Osteoblast (primary cell): Measurements from ENCODE around the gene C17orf114.

Experiments
- DNase-seq: peaks from one replicate; pipeline ENCODE4 v3.0.0; 2011; ENCODE audit warnings: low spot score, mixed read lengths; ENCODE audit not compliant: insufficient read length; ENCODE audit errors: missing footprints
- H2AFZ ChIP-seq: 2 replicates; pipeline ENCODE4 v1.6.0; 2011; ENCODE audit warnings: mild to moderate bottlenecking, low read length
- H3K27ac ChIP-seq: 2 replicates; pipeline ENCODE4 v1.5.1; 2011; ENCODE audit warnings: mild to moderate bottlenecking, low read depth, low read length, moderate library complexity
- H3K27me3 ChIP-seq: 2 replicates; pipeline ENCODE4 v1.6.0; 2012; ENCODE audit warnings: mild to moderate bottlenecking, control low read depth, inconsistent platforms, low read length, moderate library complexity; ENCODE audit not compliant: insufficient read depth
- H3K36me3 ChIP-seq: 2 replicates; pipeline ENCODE4 v1.5.1; 2011; ENCODE audit warnings: mild to moderate bottlenecking, low read length, control low read depth, moderate library complexity; ENCODE audit not compliant: insufficient read depth
- H3K4me1 ChIP-seq: 2 replicates; pipeline ENCODE4 v1.5.1; 2011; ENCODE audit warnings: mild to moderate bottlenecking, low read length, control low read depth, moderate library complexity; ENCODE audit not compliant: insufficient read depth
- H3K4me2 ChIP-seq: 2 replicates; pipeline ENCODE4 v1.6.0; 2011; ENCODE audit warnings: mild to moderate bottlenecking, low read length; ENCODE audit not compliant: insufficient read depth
- H3K4me3 ChIP-seq: fragments of 200-600 bp; sonication (generic); 3 replicates; pipeline ENCODE4 v1.5.1; 2012; ENCODE audit warnings: mild to moderate bottlenecking, low read length, inconsistent platforms; ENCODE audit not compliant: insufficient read depth
- H3K79me2 ChIP-seq: 2 replicates; pipeline ENCODE4 v1.6.0; 2012; ENCODE audit warnings: mild to moderate bottlenecking, low read length, control low read depth, inconsistent platforms; ENCODE audit not compliant: insufficient read depth
- H3K9me3 ChIP-seq: 2 replicates; pipeline ENCODE4 v1.5.1; 2011; ENCODE audit warnings: low read depth, low read length, control low read depth
- H4K20me1 ChIP-seq: 2 replicates; pipeline ENCODE4 v1.6.0; 2012; ENCODE audit warnings: mild to moderate bottlenecking, low read length, control low read depth; ENCODE audit not compliant: insufficient read depth
- TF ChIP-seq, protein P1 (sequence below): IDR thresholded peaks from 2 replicates; pipeline ENCODE4 v1.5.1; 2011; ENCODE audit warnings: mild to moderate bottlenecking, low read depth, low read length, moderate library complexity; ENCODE audit errors: extremely low read depth

Gene C17orf114

GRCh38 chr17:4800462-4801196, 1.5 kb downstream of the C17orf114 start:
- TF ChIP-seq, protein P1, sequence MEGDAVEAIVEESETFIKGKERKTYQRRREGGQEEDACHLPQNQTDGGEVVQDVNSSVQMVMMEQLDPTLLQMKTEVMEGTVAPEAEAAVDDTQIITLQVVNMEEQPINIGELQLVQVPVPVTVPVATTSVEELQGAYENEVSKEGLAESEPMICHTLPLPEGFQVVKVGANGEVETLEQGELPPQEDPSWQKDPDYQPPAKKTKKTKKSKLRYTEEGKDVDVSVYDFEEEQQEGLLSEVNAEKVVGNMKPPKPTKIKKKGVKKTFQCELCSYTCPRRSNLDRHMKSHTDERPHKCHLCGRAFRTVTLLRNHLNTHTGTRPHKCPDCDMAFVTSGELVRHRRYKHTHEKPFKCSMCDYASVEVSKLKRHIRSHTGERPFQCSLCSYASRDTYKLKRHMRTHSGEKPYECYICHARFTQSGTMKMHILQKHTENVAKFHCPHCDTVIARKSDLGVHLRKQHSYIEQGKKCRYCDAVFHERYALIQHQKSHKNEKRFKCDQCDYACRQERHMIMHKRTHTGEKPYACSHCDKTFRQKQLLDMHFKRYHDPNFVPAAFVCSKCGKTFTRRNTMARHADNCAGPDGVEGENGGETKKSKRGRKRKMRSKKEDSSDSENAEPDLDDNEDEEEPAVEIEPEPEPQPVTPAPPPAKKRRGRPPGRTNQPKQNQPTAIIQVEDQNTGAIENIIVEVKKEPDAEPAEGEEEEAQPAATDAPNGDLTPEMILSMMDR = no peak
- no peak overlapping the region for H3K27ac ChIP-seq
- peaks cover 7% of the 10 kb centered on the region for H3K4me1 ChIP-seq
- H3K4me3 ChIP-seq = no peak overlapping the region
- peaks cover 18% of the 10 kb centered on the region for H3K36me3 ChIP-seq
- no peaks in the 10 kb centered on the region for H3K27me3 ChIP-seq
- no peak overlapping the region for H2AFZ ChIP-seq
- peaks cover 8% of the 10 kb centered on the region for H4K20me1 ChIP-seq
- DNase-seq = peak; percentile 14
- no peaks in the 10 kb centered on the region for H3K9me3 ChIP-seq
- H3K4me2 ChIP-seq = no peak overlapping the region
- peaks cover 22% of the 10 kb centered on the region for H3K79me2 ChIP-seq

- Histone ChIP-seq H3K4me2 (peak overlapping the region; percentile 87), H3K27me3 (no peaks in the 10 kb centered on the region), H3K9me3 (no peaks in the 10 kb centered on the region), H3K27ac (peak overlapping the region; percentile 74), H3K36me3 (peaks cover 18% of the 10 kb centered on the region), H3K79me2 (peaks cover 22% of the 10 kb centered on the region), H2AFZ (peak overlapping the region; percentile 80), H3K4me1 (peaks cover 7% of the 10 kb centered on the region), H4K20me1 (peaks cover 8% of the 10 kb centered on the region), H3K4me3 (peak overlapping the region; percentile 90)
- TF ChIP-seq, protein P1 = no peak
- DNase-seq = peak; percentile 94
These were observed 5.6 kb downstream of the C17orf114 start for GRCh38 chr17:4796552-4796920.

- no peaks in the 10 kb centered on the region for H3K9me3 ChIP-seq
- no peak for DNase-seq
These were observed 7.0 kb downstream of the C17orf114 start for GRCh38 chr17:4795168-4795567.

DNA sequence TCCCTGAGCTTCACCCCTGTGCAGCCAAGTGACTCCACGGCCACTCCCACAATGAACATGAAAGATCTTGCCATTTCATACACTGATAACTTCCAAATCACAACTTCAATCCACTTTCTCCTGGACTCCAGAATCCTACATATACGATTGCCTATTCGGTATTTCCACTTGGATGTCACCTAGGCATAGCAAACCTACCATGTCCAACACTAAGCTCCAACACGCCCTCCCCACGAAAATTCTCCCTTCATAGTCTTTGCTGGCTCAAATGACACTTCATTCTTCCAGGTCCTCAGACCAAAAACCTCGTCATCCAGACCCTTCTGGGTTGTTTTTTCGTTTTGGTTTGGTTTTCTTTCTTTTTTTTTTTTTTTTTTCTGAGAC, 11.4 kb downstream of the C17orf114 start:
- H3K4me2 ChIP-seq = peak overlapping the region; percentile 82
- no peak for DNase-seq
- H3K27me3 ChIP-seq = peaks cover 4% of the 10 kb centered on the region
- H3K4me3 ChIP-seq = peak overlapping the region; percentile 79
- no peaks in the 10 kb centered on the region for H4K20me1 ChIP-seq
- H3K4me1 ChIP-seq = peaks cover 29% of the 10 kb centered on the region
- TF ChIP-seq, protein P1 = no peak
- H2AFZ ChIP-seq = peak overlapping the region; percentile 80
- no peaks in the 10 kb centered on the region for H3K79me2 ChIP-seq
- no peaks in the 10 kb centered on the region for H3K36me3 ChIP-seq
- peak overlapping the region; percentile 74 for H3K27ac ChIP-seq
- H3K9me3 ChIP-seq = no peaks in the 10 kb centered on the region

More at GRCh38 chr17:4795168-4795567, 7.0 kb downstream of the C17orf114 start:
- peaks cover 18% of the 10 kb centered on the region for H3K36me3 ChIP-seq
- TF ChIP-seq, protein P1 = no peak
- H3K4me3 ChIP-seq = no peak overlapping the region
- no peak overlapping the region for H3K4me2 ChIP-seq
- peaks cover 22% of the 10 kb centered on the region for H3K79me2 ChIP-seq
- peaks cover 11% of the 10 kb centered on the region for H3K4me1 ChIP-seq
- H2AFZ ChIP-seq = peak overlapping the region; percentile 67
- H4K20me1 ChIP-seq = peaks cover 8% of the 10 kb centered on the region
- no peaks in the 10 kb centered on the region for H3K27me3 ChIP-seq
- no peak overlapping the region for H3K27ac ChIP-seq
